H1 (cell line): Measurements from ENCODE around the gene LAMC3. TPM values are rescaled to one million over a fixed set of nuclear protein-coding genes. Genes with fewer than 3 reads are reported as not detected.
A peak's percentile ranks its signal among the peaks of the same experiment; 100 is the strongest.

Source experiments
- CTCF ChIA-PET: fragments of 300-600 bp; sonication (Branson Sonifier 250); formaldehyde crosslinking; loops from one replicate; lab custom pipeline; 2021; ENCODE audit not compliant: partially characterized antibody; lab: Charles Lee
- POLR2A ChIA-PET: fragments of 300-600 bp; sonication (Branson Sonifier 250); formaldehyde crosslinking; loops from one replicate; lab custom pipeline; 2021; ENCODE audit warnings: inconsistent platforms; ENCODE audit not compliant: partially characterized antibody; lab: Charles Lee
- DNase-seq, 2 experiments: peaks; one replicate each; pipeline versions ENCODE4 v3.0.0 to v3.0.0-alpha.2; 2010 to 2022; ENCODE audit warnings: low spot score in 2 of 2, low read depth in 1 of 2, mixed read lengths in 1 of 2
- FAIRE-seq: peaks from 2 replicates; lab custom pipeline; 2011; peaks lifted over from hg19 to GRCh38; lab: Jason Lieb, UNC
- H2AFZ ChIP-seq: 2 replicates; pipeline ENCODE4 v1.8.1; 2012; ENCODE audit warnings: low read length, inconsistent platforms
- H2AK5ac ChIP-seq: 2 replicates; pipeline ENCODE4 v1.6.1; 2013; ENCODE audit warnings: low read depth, low read length
- H2BK120ac ChIP-seq: replicated peaks from 2 replicates; pipeline ENCODE3; 2013; ENCODE audit warnings: low read depth, low read length, inconsistent platforms
- H2BK12ac ChIP-seq: 2 replicates; pipeline ENCODE4 v1.6.1; 2013; ENCODE audit warnings: low read depth, low read length
- H2BK15ac ChIP-seq: 2 replicates; pipeline ENCODE4 v1.6.1; 2013; ENCODE audit warnings: low read length
- H2BK20ac ChIP-seq: 2 replicates; pipeline ENCODE4 v1.6.1; 2013; ENCODE audit warnings: low read length
- H2BK5ac ChIP-seq: 2 replicates; pipeline ENCODE4 v1.6.1; 2013; ENCODE audit warnings: low read depth, low read length
- H3K14ac ChIP-seq: 2 replicates; pipeline ENCODE4 v1.6.1; 2013; ENCODE audit warnings: inconsistent platforms; ENCODE audit not compliant: insufficient read length
- H3K18ac ChIP-seq: 2 replicates; pipeline ENCODE4 v1.6.1; 2013; ENCODE audit warnings: low read length; ENCODE audit errors: extremely low read depth
- H3K23ac ChIP-seq: 2 replicates; pipeline ENCODE4 v1.6.1; 2013; ENCODE audit warnings: inconsistent platforms; ENCODE audit not compliant: insufficient read length
- H3K23me2 ChIP-seq: 2 replicates; pipeline ENCODE4 v1.6.1; 2013; ENCODE audit warnings: low read depth, low read length
- H3K27ac ChIP-seq: 2 replicates; pipeline ENCODE4 v1.6.1; 2011; ENCODE audit warnings: low read depth, low read length, inconsistent platforms
- H3K27me3 ChIP-seq, 4 experiments: replicated peaks in 1 of 4; 1 replicate in 1 of 4; 2 replicates in 3 of 4; pipeline versions ENCODE4 v1.6.1 to v1.8.1; 2011 to 2013; ENCODE audit warnings: low read length in 3 of 4, mild to moderate bottlenecking in 3 of 4, inconsistent platforms in 2 of 4, mixed read lengths in 2 of 4, moderate library complexity in 1 of 4; ENCODE audit not compliant: control insufficient read depth in 3 of 4, insufficient read depth in 3 of 4; ENCODE audit errors: extremely low read depth in 1 of 4
- H3K36me3 ChIP-seq, 4 experiments: 2 replicates each; pipeline versions ENCODE4 v1.6.1 to v1.8.1; 2011 to 2013; ENCODE audit warnings: mild to moderate bottlenecking in 4 of 4, low read length in 3 of 4, moderate library complexity in 2 of 4, control low read depth in 1 of 4, inconsistent platforms in 1 of 4; ENCODE audit not compliant: insufficient read depth in 4 of 4, control insufficient read depth in 2 of 4
- H3K4ac ChIP-seq: replicated peaks from 2 replicates; pipeline ENCODE3; 2013; ENCODE audit warnings: low read length, low read depth, mixed read lengths, inconsistent platforms; ENCODE audit not compliant: insufficient read length
- H3K4me1 ChIP-seq, 4 experiments: replicated peaks in 1 of 4; 1 replicate in 1 of 4; 2 replicates in 3 of 4; pipeline versions ENCODE4 v1.6.1 to v1.8.1; 2011 to 2013; ENCODE audit warnings: low read length in 3 of 4, inconsistent platforms in 2 of 4, mixed read lengths in 1 of 4; ENCODE audit not compliant: insufficient read depth in 4 of 4, control insufficient read depth in 3 of 4
- H3K4me2 ChIP-seq, 2 experiments: 2 replicates each; pipeline versions ENCODE4 v1.6.1 to v1.8.1; 2011 to 2013; ENCODE audit warnings: low read depth in 2 of 2, low read length in 2 of 2, control low read depth in 1 of 2, inconsistent platforms in 1 of 2, mild to moderate bottlenecking in 1 of 2; ENCODE audit not compliant: insufficient read depth in 1 of 2
- H3K4me3 ChIP-seq, 4 experiments: fragments of 200-600, 300-600 bp in 1 of 4; sonication (generic), shearing (Covaris generic), sonication (Bioruptor Twin) in 1 of 4; 2 replicates each; pipeline versions ENCODE4 v1.5.1 to v1.8.1; 2011 to 2016; ENCODE audit warnings: low read length in 4 of 4, low read depth in 3 of 4, control low read depth in 2 of 4, inconsistent platforms in 2 of 4, mild to moderate bottlenecking in 2 of 4, mixed read lengths in 1 of 4, moderate library complexity in 1 of 4; ENCODE audit not compliant: insufficient read depth in 2 of 4; ENCODE audit errors: extremely low read depth in 1 of 4
- H3K56ac ChIP-seq: replicated peaks from 2 replicates; pipeline ENCODE3; 2013; ENCODE audit warnings: low read depth, mild to moderate bottlenecking, mixed read lengths, low read length, inconsistent platforms; ENCODE audit not compliant: insufficient read length
- H3K79me1 ChIP-seq: 2 replicates; pipeline ENCODE4 v1.6.1; 2013; ENCODE audit warnings: low read depth, low read length, control low read depth
- H3K79me2 ChIP-seq, 2 experiments: 2 replicates each; pipeline versions ENCODE4 v1.6.1 to v1.8.1; 2012 to 2013; ENCODE audit warnings: low read length in 2 of 2, mild to moderate bottlenecking in 2 of 2, inconsistent platforms in 1 of 2; ENCODE audit not compliant: insufficient read depth in 2 of 2, control insufficient read depth in 1 of 2
- H3K9ac ChIP-seq, 4 experiments: replicated peaks in 1 of 4; 1 replicate in 1 of 4; 2 replicates in 3 of 4; pipeline versions ENCODE4 v1.6.1 to v1.8.1; 2011 to 2013; ENCODE audit warnings: low read depth in 3 of 4, low read length in 3 of 4, control low read depth in 2 of 4, mild to moderate bottlenecking in 2 of 4, moderate library complexity in 2 of 4, inconsistent platforms in 1 of 4; ENCODE audit errors: extremely low read depth in 1 of 4
- H3K9me3 ChIP-seq, 2 experiments: 2 replicates each; pipeline versions ENCODE4 v1.6.1 to v1.8.1; 2012 to 2013; ENCODE audit warnings: mild to moderate bottlenecking in 2 of 2, moderate library complexity in 2 of 2, control low read depth in 1 of 2, inconsistent platforms in 1 of 2, low read depth in 1 of 2, low read length in 1 of 2, mixed read lengths in 1 of 2; ENCODE audit not compliant: insufficient read depth in 2 of 2
- H4K20me1 ChIP-seq, 2 experiments: replicated peaks in 1 of 2; 2 replicates each; pipeline versions ENCODE3 to v1.8.1; 2011 to 2013; ENCODE audit warnings: inconsistent platforms in 2 of 2, low read length in 2 of 2, mild to moderate bottlenecking in 1 of 2; ENCODE audit not compliant: insufficient read depth in 2 of 2, control insufficient read depth in 1 of 2
- H4K5ac ChIP-seq: 2 replicates; pipeline ENCODE4 v1.6.1; 2013; ENCODE audit warnings: low read length, low read depth, mixed read lengths, inconsistent platforms; ENCODE audit not compliant: insufficient read length
- H4K8ac ChIP-seq: 2 replicates; pipeline ENCODE4 v1.8.0; 2013; ENCODE audit warnings: mild to moderate bottlenecking, moderate library complexity, low read length, inconsistent platforms; ENCODE audit not compliant: insufficient read depth; ENCODE audit errors: extremely low read depth
- H4K91ac ChIP-seq: replicated peaks from 2 replicates; pipeline ENCODE3; 2013; ENCODE audit warnings: low read length, mixed read lengths, inconsistent platforms; ENCODE audit not compliant: insufficient read length
- CBX8 ChIP-seq: fragments of 300-800, 300-1000 bp; sonication (generic); IDR thresholded peaks from 2 replicates; pipeline ENCODE4 v1.7.1; 2016; ENCODE audit warnings: low read depth, low read length, borderline replicate concordance
- CHD1 ChIP-seq: IDR thresholded peaks from 2 replicates; pipeline ENCODE4 v1.6.1; 2012; ENCODE audit warnings: low read depth, low read length, improper control_type of control experiment
- EGR1 ChIP-seq: IDR thresholded peaks from 2 replicates; pipeline ENCODE4 v1.6.1; 2011; ENCODE audit warnings: low read depth, low read length, borderline replicate concordance
- EP300 ChIP-seq, 2 experiments: IDR thresholded peaks; 1 replicate in 1 of 2; 2 replicates in 1 of 2; pipeline ENCODE4 v1.6.1; 2011 to 2012; ENCODE audit warnings: low read depth in 2 of 2, low read length in 2 of 2, mild to moderate bottlenecking in 2 of 2, borderline replicate concordance in 1 of 2, inconsistent platforms in 1 of 2, moderate library complexity in 1 of 2
- HDAC2 ChIP-seq, 2 experiments: fragments of 300-600 bp in 1 of 2; sonication (generic) in 1 of 2; IDR thresholded peaks; 2 replicates each; pipeline ENCODE4 v1.6.1; 2011 to 2012; ENCODE audit warnings: low read depth in 2 of 2, low read length in 2 of 2, mild to moderate bottlenecking in 2 of 2, moderate library complexity in 2 of 2, borderline replicate concordance in 1 of 2, inconsistent platforms in 1 of 2
- MAFK ChIP-seq: IDR thresholded peaks from 2 replicates; pipeline ENCODE4 v1.6.1; 2012; ENCODE audit warnings: low read depth, mild to moderate bottlenecking, improper control_type of control experiment, low read length
- POLR2A ChIP-seq, 2 experiments: IDR thresholded peaks; 1 replicate in 1 of 2; 2 replicates in 1 of 2; pipeline ENCODE4 v1.6.1; 2011; ENCODE audit warnings: low read depth in 2 of 2, low read length in 2 of 2, mild to moderate bottlenecking in 2 of 2; ENCODE audit errors: control extremely low read depth in 1 of 2
- POU5F1 ChIP-seq: IDR thresholded peaks from 2 replicates; pipeline ENCODE4 v1.6.1; 2011; ENCODE audit warnings: low read depth, mild to moderate bottlenecking, low read length, moderate library complexity
- RXRA ChIP-seq: IDR thresholded peaks from 2 replicates; pipeline ENCODE4 v1.6.1; 2011; ENCODE audit warnings: low read depth, mild to moderate bottlenecking, low read length, moderate library complexity; ENCODE audit not compliant: insufficient read depth
- WGBS, 2 experiments: shearing (Covaris generic) in 1 of 2; methylation state at CpG; one replicate each; pipeline versions ENCODE4 v1.1.6 to v1.1.7; 2013 to 2015; ENCODE audit warnings: low lambda C conversion rate in 2 of 2, mixed read lengths in 2 of 2, inconsistent platforms in 1 of 2, low coverage in 1 of 2, missing lambda C conversion rate in 1 of 2; ENCODE audit not compliant: insufficient replicate concordance in 2 of 2, insufficient coverage in 1 of 2, insufficient read length in 1 of 2; ENCODE audit errors: extremely low coverage in 1 of 2, missing lambda C conversion rate in 1 of 2; 5-methylcytosine and 5-hydroxymethylcytosine counted together
- polyA plus RNA-seq, 7 experiments: library from polyadenylated mRNA; depleted of rRNA in 3 of 7; stranded (reverse) in 5 of 7; unstranded in 2 of 7; fragments of >200 nt in 5 of 7; fragments of 200-250 nt in 2 of 7; gene quantifications; 1 replicate in 5 of 7; 2 replicates in 1 of 7; 4 replicates in 1 of 7; pipeline versions ENCODE4 v1.2.1 to v1.2.3, GENCODE V29; 2011 to 2013; ENCODE audit warnings: missing spikeins in 2 of 7, mixed read lengths in 2 of 7
- total RNA-seq: library from RNA; stranded (reverse); fragmentation: NEBNext Ultra II Directional; extraction: Animal tissue kit (Norgen Biotek cat#: 25700); gene quantifications from 2 replicates; pipeline ENCODE4 v1.2.1, GENCODE V29; 2021

Gene LAMC3
- total and polyA plus RNA-seq, 2 of the 8 experiments (the other 6 are each of a cell fraction or from before 2014, with no cell fraction given): 9.3 to 12.3 TPM

DNA sequence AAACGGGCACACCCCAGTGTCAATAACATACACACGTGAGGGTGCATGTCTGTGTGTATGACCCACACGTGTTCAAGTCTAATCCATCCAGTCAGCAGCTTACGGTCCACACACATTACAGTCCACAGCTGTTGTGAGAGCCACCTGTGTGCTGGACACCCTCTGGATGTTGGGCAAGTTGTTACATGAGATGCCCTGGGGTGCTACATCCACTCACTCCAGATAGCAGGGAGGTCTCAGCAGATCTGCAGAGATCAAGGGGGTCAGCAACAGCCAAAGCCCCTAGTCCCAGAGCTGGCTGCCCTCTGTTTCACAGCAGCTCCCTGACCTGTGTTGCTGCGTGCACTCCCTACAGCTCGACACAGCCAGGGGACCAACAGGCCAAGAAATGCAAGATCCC, 83.1 kb downstream of the LAMC3 start:
- Histone ChIP-seq H3K56ac (no peak overlapping the region), H3K4me1 (peaks cover 0 to 7% (median 3%) of the 10 kb centered on the region in 4 experiments; a peak in 5 of 7 replicates), H3K9ac (no peak overlapping the region), H2BK15ac (0 out of 2 replicates have a peak overlapping the region, but pooled peaks have one; percentile 29), H3K79me1 (peaks cover 1% of the 10 kb centered on the region; the same call in 1 of the 2 replicates), H4K20me1 (peaks cover 0 to 5% of the 10 kb centered on the region in 2 experiments), H4K8ac (no peak overlapping the region), H3K4me3 (no peak overlapping the region), H2AK5ac (no peak overlapping the region), H3K27ac (no peak overlapping the region), H3K36me3 (no peaks in the 10 kb centered on the region), H3K4ac (no peak overlapping the region), H4K5ac (no peak overlapping the region), H3K27me3 (no peaks in the 10 kb centered on the region; a peak in 2 of 7 replicates), H3K23me2 (peaks cover 2% of the 10 kb centered on the region; the same call in 1 of the 2 replicates), H4K91ac (no peak overlapping the region), H3K18ac (no peak overlapping the region), H3K23ac (no peak overlapping the region), H3K14ac (no peak overlapping the region), H2BK20ac (peak overlapping the region; percentile 48; the same call in 1 of the 2 replicates), H3K9me3 (no peaks in the 10 kb centered on the region), H2AFZ (no peak overlapping the region), H3K79me2 (no peaks in the 10 kb centered on the region), H2BK5ac (no peak overlapping the region), H2BK120ac (no peak overlapping the region), H2BK12ac (no peak overlapping the region), H3K4me2 (no peak overlapping the region)
- 76% methylated on average over 6 of the region's 6 CpGs; no CpG with 5 or more reads in 1 of the 2 experiments for WGBS, 2 experiments
- no peak for FAIRE-seq
- CTCF ChIA-PET: interaction anchor here (1.7 kb wide), 1 partner anchor 66 kb away, joined by 3 read pairs; no protein-coding TSS in a partner anchor
- POLR2A ChIA-PET: interaction anchor here (1.0 to 29.0 kb wide), 3 partner anchors 10 to 26 kb away, joined by 3 to 751 read pairs (median 4); partner anchors contain the start of gene NUP214
- TF ChIP-seq HDAC2 (IDR thresholded peaks at IDR 0.05; ENCODE audit: borderline replicate concordance in 1 of 2, low read depth in 2 of 2, low read length in 2 of 2) (no peak), CHD1 (no peak), POLR2A (IDR thresholded peaks at IDR 0.05; ENCODE audit: control extremely low read depth in 1 of 2, low read depth in 2 of 2, low read length in 2 of 2) (no peak), EP300 (IDR thresholded peaks at IDR 0.05; ENCODE audit: borderline replicate concordance in 1 of 2, low read depth in 2 of 2, low read length in 2 of 2) (no peak), CBX8 (no peak), MAFK (no peak), RXRA (no peak), EGR1 (no peak), POU5F1 (no peak)
- no peak for DNase-seq
